T-helper 1 cell treated with Interleukin-12 subunit alpha and Interleukin-12 subunit beta and Interleukin-4 antibody, amounts not matched to agents 30 μg/mL and 1 μg/mL, for 36 hours (primary cell): ENCODE data around the gene SREBF2.
"Not testable (repeated sequence)": the region's sequence is repeated elsewhere in the genome, so short reads cannot be mapped to it uniquely, and the experiment has no call there.

Experiments used
- H3K27ac Mint-ChIP-seq: one replicate; pipeline ENCODE4 v1.8.0; 2021; ENCODE audit warnings: mild to moderate bottlenecking, mixed read lengths
- H3K27me3 Mint-ChIP-seq: one replicate; pipeline ENCODE4 v1.8.0; 2021; ENCODE audit warnings: low read depth, mixed read lengths
- H3K36me3 Mint-ChIP-seq: one replicate; pipeline ENCODE4 v1.8.0; 2021; ENCODE audit warnings: low read depth, mixed read lengths
- H3K4me1 Mint-ChIP-seq: one replicate; pipeline ENCODE4 v1.8.0; 2021; ENCODE audit warnings: low read depth, mixed read lengths
- H3K4me3 Mint-ChIP-seq: one replicate; pipeline ENCODE4 v1.8.0; 2021; ENCODE audit warnings: mild to moderate bottlenecking, moderate library complexity, mixed read lengths
- H3K9me3 Mint-ChIP-seq: one replicate; pipeline ENCODE4 v1.8.0; 2021; ENCODE audit warnings: mixed read lengths

SREBF2 gene

DNA sequence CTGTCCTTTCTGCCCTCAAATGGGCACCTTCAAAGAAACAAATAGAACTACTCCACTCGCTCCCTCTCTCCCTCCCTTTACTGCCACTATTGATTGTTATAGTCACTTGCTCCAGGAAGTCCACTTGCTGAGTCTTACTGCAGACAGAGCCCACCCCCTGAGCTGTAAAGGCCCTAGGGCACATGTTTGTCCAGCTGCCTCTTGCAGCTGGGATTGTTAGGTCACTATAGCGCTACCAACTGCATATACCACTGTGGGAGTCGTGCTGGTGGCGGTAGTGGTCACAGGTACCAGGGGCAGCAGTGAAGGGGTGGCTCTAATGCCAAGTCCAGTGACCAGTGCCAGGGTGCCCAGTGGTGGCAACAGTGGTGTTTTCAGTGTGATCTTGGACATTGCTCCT lies 4.4 kb upstream of the SREBF2 start:
- Mint-ChIP-seq H3K27ac (peak overlapping the region; percentile 28), H3K4me3 (no peak overlapping the region), H3K4me1 (peaks cover 24% of the 10 kb centered on the region), H3K9me3 (no peaks in the 10 kb centered on the region), H3K36me3 (peaks cover 23% of the 10 kb centered on the region), H3K27me3 (no peaks in the 10 kb centered on the region)

DNA sequence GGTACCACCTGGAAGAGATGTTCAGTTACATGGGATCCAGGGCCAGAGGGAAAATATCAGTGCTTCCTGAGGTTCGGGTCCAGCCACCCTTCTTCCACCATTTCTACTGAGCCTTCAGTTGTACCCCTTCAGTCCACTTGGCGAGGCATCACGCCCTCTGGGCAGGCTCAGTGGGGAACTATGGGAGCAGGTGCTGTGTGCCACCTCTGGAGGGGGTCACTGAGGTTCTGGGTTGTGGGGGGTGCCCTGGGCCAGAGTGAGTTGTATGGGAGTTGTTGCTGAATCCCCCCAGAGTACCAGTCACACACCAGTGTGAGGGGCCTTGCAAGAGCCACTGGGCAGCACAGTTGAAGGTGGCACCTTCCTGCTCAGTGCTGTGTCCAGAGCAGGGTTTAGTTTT lies 2.7 kb upstream of the SREBF2 start:
- no peaks in the 10 kb centered on the region for H3K9me3 Mint-ChIP-seq

DNA sequence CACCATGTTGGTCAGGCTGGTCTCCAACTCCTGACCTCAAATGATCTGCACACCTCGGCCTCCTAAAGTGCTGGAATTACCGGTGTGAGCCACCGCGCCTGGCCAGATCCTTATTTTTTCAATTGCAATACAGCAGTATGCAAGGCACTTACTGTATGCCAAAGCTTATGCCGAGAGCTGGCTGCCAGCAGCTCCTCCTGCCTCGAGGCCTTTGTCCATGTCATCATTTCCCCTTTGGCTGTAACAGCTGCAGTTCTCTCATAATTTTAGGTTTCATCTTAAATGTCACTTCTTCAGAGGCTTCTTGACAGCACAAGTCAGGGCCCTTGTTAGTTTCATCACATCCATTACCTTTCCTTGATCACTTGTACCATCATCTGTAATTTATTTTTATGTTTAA lies 1.5 kb upstream of the SREBF2 start:
- Mint-ChIP-seq H3K36me3 (peaks cover 28% of the 10 kb centered on the region), H3K4me3 (peak overlapping the region; percentile 12), H3K27me3 (no peaks in the 10 kb centered on the region), H3K27ac (peak overlapping the region; percentile 99), H3K9me3 (no peaks in the 10 kb centered on the region), H3K4me1 (peaks cover 41% of the 10 kb centered on the region)

More for the DNA sequence above, 2.7 kb upstream of the SREBF2 start:
- Mint-ChIP-seq H3K27me3 (no peaks in the 10 kb centered on the region), H3K4me3 (no peak overlapping the region), H3K4me1 (peaks cover 34% of the 10 kb centered on the region), H3K36me3 (peaks cover 25% of the 10 kb centered on the region), H3K27ac (peak overlapping the region; percentile 62)

DNA sequence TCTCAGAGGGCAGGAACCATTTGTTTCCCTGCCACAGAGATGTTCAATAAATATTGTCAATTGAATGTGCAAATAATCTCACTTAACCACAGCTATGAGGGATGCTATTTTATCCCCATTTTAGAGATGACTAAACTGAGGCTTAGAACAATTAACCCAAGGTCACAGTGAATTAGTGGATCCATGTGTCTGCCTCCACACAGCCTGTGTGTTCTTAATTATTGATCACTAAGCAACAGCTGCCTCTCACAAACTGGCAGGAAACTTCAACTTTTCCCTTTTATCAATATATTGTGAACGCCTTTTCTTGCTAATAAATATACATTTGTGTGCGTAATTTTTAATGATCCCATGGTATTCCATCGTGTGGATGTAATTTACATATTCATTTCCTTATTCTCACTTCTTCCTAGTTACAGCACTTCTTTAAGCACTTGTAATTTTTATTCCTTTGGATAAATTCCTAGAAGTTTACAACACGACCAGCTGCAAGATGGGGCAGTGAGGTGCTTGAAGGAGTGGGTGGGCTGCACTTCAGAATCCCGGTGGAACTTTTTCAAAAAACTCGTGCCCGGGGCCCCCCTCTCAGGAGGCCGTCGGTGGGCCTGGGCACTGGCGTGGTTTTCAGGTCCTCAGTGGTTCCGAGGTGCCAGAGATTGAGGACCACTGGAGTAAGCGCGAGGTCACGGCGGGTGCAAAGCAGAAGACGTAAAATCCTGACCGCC lies 915 bp upstream of the SREBF2 start:
- no peaks in the 10 kb centered on the region for H3K9me3 Mint-ChIP-seq

DNA sequence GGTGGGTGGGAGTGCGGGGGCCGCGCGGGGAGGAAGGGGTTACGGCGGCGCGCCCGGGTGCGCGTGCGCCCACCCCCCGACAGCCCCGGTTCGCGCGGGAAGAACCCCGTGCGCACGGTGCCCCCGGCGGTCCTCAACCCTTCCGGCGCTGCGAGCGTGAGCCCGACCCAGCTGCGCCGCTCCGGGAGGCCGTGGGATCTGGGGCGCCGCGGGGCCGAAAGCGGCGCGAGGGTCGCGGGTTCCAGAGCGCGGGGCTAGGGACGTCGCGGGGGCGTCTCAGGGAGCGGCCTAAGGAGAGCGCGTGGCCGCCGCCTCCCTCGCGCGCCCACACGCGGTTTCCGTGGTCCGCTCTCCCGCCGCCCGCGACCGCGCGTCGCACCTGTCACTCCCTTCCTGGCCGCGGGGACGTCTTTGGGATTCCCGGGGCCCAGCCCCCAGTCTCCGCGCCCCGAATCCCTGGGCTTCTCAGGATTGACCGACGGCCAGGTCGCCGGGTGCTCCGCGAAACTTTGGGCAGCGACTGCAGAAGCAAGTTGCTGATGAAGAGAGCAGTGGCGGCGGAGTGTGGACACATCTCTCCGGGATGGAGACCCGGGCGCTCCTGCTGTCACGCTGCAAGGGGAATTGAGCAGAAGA lies 582 bp downstream of the SREBF2 start:
- Mint-ChIP-seq H3K4me1 (peaks cover 43% of the 10 kb centered on the region), H3K27ac (peak overlapping the region; percentile 90), H3K36me3 (peaks cover 36% of the 10 kb centered on the region), H3K4me3 (peak overlapping the region; percentile 98), H3K27me3 (no peaks in the 10 kb centered on the region), H3K9me3 (no peaks in the 10 kb centered on the region)

More for the DNA sequence above, 915 bp upstream of the SREBF2 start:
- Mint-ChIP-seq H3K4me3 (peak overlapping the region; percentile 91), H3K4me1 (peaks cover 46% of the 10 kb centered on the region), H3K27me3 (no peaks in the 10 kb centered on the region), H3K36me3 (peaks cover 34% of the 10 kb centered on the region), H3K27ac (peak overlapping the region; percentile 99)

DNA sequence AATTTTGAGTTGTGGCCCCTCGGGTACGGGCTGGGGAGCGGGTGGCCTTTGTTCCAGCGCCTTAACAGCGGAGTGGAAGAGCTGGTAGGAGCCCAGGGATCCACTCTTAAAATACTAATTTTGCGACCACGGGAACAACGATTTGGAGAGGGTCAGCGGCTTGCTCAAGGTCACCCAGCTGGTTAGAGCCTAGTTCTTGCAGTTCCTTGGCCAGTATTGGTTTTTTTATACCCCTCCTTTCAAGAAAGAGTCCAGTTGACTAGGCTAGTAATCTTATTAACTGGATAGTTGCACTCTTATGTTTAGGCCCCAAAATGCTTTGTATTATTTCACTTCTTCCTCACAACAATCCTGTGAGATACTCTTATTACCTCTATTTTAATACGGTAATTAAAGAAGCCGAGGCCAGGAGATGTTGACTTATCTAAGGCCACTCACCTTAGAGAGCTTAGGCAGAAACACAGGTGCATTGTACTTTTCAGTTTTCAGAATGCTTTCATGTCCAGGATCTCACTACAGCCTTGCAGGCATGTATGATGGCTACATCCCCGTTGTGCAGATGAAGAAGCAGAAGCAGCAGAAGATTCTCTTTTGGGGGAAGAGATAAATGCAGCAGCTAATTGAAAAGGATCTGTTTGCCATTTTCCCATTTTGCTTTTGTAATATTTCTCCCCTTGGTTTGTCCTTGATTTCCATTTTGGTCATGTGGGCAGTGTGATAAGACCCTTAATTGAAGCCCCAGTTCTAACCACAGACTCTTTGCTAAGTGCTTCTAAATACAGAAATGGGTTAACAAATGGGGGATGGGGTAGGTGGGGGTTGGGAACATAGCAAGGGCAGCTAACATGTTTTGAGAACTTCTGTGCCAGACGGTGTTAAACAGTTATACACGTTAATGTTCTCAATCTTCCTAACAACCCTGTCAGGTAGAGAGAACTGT lies 1.4 kb downstream of the SREBF2 start:
- H3K4me1 Mint-ChIP-seq = peaks cover 50% of the 10 kb centered on the region
- no peaks in the 10 kb centered on the region for H3K27me3 Mint-ChIP-seq
- peaks cover 40% of the 10 kb centered on the region for H3K36me3 Mint-ChIP-seq
- peak overlapping the region; percentile 90 for H3K27ac Mint-ChIP-seq
- no peaks in the 10 kb centered on the region for H3K9me3 Mint-ChIP-seq
- H3K4me3 Mint-ChIP-seq = peak overlapping the region; percentile 98

DNA sequence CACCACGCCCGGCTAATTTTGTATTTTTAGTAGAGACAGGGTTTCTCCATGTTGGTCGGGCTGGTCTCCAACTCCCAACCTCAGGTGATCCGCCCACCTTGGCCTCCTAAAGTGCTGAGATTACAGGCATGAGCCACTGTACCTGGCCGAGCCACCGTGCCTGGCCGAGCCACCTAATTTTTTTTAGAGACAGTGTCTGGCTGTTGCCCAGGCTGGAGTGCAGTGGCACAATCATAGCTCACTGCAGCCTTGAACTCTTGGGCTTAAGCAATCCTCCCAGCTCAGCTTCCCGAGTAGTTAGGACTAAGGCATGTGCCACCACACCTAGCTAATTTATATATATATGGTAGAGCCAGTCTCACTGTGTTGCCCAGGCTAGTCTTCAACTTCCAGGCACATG lies 2.6 kb downstream of the SREBF2 start:
- not testable (repeated sequence) for H3K27ac Mint-ChIP-seq, H3K4me3 Mint-ChIP-seq, H3K9me3 Mint-ChIP-seq, H3K27me3 Mint-ChIP-seq
- peaks cover 54% of the 10 kb centered on the region for H3K4me1 Mint-ChIP-seq
- H3K36me3 Mint-ChIP-seq = peaks cover 44% of the 10 kb centered on the region

DNA sequence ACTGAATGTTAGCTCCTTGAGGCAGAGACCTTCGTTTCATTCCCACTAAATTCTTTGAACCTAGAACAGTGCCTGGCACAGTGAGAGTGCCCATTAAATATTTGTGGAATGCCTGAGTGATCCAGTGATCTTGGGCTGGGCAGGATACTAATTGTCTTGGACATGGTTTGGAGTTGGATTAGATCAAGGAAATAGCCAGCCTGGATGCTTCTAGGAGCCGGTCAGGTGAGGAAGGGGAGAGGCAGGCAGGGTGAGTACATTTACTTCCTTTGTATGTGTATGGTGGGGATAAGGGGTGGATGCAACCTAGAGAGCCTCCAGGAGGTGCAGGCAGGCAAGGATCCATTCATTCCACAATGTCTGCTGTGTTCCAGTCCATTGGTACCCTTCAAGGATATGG lies 3.6 kb downstream of the SREBF2 start:
- H3K27me3 Mint-ChIP-seq = no peaks in the 10 kb centered on the region
- peak overlapping the region; percentile 17 for H3K27ac Mint-ChIP-seq
- H3K4me1 Mint-ChIP-seq = peaks cover 55% of the 10 kb centered on the region
- no peak overlapping the region for H3K4me3 Mint-ChIP-seq
- peaks cover 44% of the 10 kb centered on the region for H3K36me3 Mint-ChIP-seq
- no peaks in the 10 kb centered on the region for H3K9me3 Mint-ChIP-seq

DNA sequence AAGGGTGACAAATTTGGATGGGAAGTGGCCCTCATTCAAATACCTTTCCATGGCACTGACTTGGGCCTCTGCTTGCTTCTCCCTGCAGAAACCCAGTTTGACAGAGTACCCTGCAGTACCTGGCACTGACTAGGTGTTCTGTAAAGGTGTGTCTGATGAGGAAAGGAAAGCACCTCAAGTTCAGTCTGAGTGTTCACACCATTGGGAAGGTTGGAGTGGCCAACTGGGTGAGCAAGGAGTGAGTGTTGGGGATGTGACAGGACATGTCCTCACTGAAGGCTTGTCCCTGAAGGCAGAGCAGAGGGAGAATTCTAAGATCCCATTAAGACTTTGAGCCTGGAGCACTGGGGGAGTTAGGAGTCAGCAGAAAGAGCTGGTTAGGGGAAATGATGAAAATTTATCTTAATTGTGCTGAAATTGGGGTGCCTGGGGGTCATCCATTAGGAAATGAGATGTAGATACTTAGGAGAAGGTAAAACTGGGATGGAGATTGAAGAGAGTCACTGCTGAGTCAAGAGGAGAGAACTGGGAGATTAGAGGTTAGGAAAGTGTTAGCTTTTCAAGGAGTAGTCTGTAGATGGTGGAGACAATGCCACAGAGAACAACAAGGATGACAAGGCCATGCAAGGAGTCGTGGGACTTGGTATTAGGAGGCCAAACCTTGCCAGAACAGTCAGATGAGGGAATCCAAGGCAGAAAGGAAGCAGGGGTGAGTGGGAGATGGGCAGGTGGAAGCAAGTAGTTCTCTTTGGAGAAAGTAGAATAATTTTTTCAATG lies 6.1 kb downstream of the SREBF2 start:
- Mint-ChIP-seq H3K36me3 (peaks cover 43% of the 10 kb centered on the region), H3K27me3 (no peaks in the 10 kb centered on the region), H3K9me3 (no peaks in the 10 kb centered on the region), H3K4me1 (peaks cover 66% of the 10 kb centered on the region), H3K27ac (peak overlapping the region; percentile 57), H3K4me3 (no peak overlapping the region)

DNA sequence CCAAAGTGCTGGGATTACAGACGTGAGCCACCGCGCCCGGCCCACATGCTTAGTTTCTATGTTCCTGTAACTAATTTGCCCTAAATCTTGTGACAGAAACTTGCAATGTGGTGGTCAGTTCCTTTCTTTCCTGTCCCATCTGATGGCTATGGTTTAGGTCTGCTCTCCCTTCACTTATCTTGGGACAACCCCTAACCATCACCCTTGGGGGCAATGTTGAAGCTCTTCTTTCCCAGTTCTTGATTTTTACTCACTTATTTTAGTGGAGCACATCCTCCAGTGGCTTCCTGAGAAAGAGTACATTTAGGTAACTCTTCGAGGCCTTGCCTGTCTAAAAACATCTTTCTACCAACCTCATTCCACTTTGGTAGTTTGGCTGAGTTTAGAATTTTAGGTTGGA lies 7.3 kb downstream of the SREBF2 start:
- Mint-ChIP-seq H3K9me3 (no peaks in the 10 kb centered on the region), H3K36me3 (peaks cover 38% of the 10 kb centered on the region), H3K27me3 (no peaks in the 10 kb centered on the region), H3K4me1 (peaks cover 67% of the 10 kb centered on the region), H3K27ac (peak overlapping the region; percentile 76), H3K4me3 (no peak overlapping the region)

DNA sequence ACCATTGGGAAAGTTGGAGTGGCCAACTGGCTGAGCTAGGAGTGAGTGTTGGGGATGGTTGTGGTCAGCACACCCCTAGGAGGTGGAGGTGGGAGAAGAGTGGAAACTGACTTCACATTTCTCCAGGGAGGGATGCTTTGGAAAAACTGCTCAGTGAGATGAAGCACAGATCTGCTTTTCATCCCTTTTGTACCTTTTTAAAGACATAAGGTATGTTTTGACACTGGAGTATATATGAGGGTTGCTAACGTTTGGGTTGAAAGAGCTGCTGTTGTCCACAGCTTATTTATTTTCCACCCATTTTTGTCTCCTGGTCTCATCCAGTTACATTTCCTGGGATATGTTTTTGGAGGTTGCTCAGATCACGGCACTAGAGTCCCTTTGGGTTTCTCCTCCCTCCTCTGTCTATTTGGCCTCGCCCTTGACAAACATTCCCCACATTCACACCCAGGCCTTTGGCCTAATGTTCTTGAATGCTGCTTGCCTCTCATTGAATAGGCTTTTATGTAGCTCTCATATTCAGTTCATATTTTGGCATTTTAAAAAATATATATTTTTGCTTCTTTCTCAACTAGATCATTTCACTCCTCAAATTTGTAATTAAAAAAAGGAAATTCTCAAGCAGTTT lies 8.3 kb downstream of the SREBF2 start:
- Mint-ChIP-seq H3K4me1 (peaks cover 71% of the 10 kb centered on the region), H3K4me3 (no peak overlapping the region), H3K27ac (no peak overlapping the region), H3K9me3 (no peaks in the 10 kb centered on the region), H3K36me3 (peaks cover 35% of the 10 kb centered on the region), H3K27me3 (no peaks in the 10 kb centered on the region)

DNA sequence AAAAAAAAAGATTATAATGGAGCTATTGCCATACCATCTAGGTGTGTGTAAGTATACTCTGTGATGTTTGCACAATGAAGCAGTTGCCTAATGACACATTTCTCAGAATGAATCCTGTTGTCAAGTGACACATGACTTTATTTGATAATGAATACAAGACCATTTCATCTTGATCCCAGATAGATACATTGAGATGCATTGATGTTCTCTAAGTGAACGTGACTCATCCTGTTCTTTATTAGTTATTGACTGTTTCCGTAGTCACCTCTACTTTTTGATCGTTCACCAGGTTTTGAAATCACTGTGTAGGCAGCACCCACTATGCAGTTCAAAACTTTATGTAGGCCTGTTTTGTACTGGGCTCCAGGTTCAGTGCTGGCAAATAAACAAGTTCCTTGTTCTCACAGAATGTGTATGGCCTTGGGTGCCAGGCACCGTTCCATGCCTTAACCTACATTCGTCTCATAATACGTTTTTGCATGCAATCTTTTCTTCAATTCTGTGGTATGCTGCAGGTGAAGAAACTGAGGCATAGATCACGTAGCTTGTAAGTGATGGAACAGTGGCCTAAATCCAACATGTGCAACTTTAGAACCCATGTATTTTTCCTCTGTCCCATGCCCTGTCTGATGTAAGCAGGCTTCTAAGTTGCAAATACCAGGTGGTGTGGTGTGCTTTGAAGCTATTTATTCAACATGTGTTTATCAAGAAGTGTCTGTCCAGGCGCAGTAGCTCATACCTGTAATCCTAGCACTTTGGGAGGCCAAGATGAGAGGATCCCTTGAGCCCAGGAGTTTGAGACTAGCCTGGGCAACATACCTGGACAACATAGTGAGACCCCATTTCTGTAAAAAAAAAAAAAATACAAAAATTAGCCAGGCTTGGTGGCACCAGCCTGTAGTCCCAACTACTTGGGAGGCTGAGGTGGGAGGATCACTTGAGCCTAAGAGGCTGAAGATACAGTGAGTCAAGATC lies 10.4 kb downstream of the SREBF2 start:
- no peaks in the 10 kb centered on the region for H3K27me3 Mint-ChIP-seq
- no peaks in the 10 kb centered on the region for H3K9me3 Mint-ChIP-seq
- no peak overlapping the region for H3K4me3 Mint-ChIP-seq
- peak overlapping the region; percentile 33 for H3K27ac Mint-ChIP-seq
- H3K4me1 Mint-ChIP-seq = peaks cover 70% of the 10 kb centered on the region
- H3K36me3 Mint-ChIP-seq = peaks cover 23% of the 10 kb centered on the region

DNA sequence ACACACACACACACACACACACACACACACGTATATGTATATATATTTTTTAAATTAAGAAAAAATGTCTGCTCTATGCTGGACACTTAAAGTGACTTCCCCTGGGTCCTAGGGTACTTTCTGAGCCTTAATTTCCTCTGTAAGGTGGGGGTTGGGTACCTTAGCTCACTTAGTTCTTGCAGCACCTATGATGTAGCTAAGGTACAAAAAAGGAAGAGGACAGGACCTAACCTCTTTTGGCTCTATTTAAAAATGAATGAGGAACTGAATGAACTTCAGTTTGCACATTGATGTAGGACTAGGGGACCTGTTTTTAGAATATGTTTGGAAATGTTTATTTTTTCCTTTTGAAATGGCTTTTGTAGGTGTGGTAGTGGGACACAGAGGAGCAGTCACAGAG lies 11.1 kb downstream of the SREBF2 start:
- peak overlapping the region; percentile 62 for H3K27ac Mint-ChIP-seq
- H3K4me3 Mint-ChIP-seq = no peak overlapping the region
- H3K36me3 Mint-ChIP-seq = peaks cover 20% of the 10 kb centered on the region
- peaks cover 69% of the 10 kb centered on the region for H3K4me1 Mint-ChIP-seq
- no peaks in the 10 kb centered on the region for H3K9me3 Mint-ChIP-seq
- H3K27me3 Mint-ChIP-seq = no peaks in the 10 kb centered on the region
